HepG2 (cell line): ENCODE measurements around the gene MED12L. TPM values are rescaled to one million over a fixed set of nuclear protein-coding genes. Genes with fewer than 3 reads are reported as not detected.

Source experiments
- ATAC-seq: fragments of 200-7000 bp; cut with Tn5 transposase; 3 replicates; pipeline ENCODE4 v1.9.1; 2020; ENCODE audit warnings: mild to moderate bottlenecking, moderate library complexity
- BruUV-seq: library from RNA; stranded (reverse); fragments of 400-500 nt; replicated peaks from 2 replicates; lab custom pipeline; 2021; lab: Mats Ljungman, UMichigan
- CTCF ChIA-PET: fragments of 300-600 bp; formaldehyde crosslinking; extraction: SDS; loops from one replicate; lab custom pipeline; 2021; ENCODE audit warnings: low total read pairs, inconsistent platforms, low intra/inter-chr PET ratio; lab: Yijun Ruan, JAX
- POLR2A ChIA-PET: fragments of 350-600 bp; sonication (Branson Sonifier 250); formaldehyde crosslinking; loops from one replicate; lab custom pipeline; 2020; ENCODE audit warnings: antibody characterized with exemption, inconsistent platforms; lab: Yijun Ruan, JAX
- DNase-seq: peaks from one replicate; pipeline ENCODE4 v3.0.0-alpha.2; 2015; ENCODE audit warnings: low spot score
- FAIRE-seq: peaks from 3 replicates; lab custom pipeline; 2011; peaks lifted over from hg19 to GRCh38; lab: Jason Lieb, UNC
- H2AFZ ChIP-seq: one replicate; pipeline ENCODE4 v1.6.1; 2011; ENCODE audit warnings: low read length, inconsistent platforms
- H3K27ac ChIP-seq: fragments of 300-600 bp; 3 replicates; pipeline ENCODE4 v1.8.0; 2011; ENCODE audit warnings: mixed run types, mild to moderate bottlenecking, mixed read lengths, low read length, inconsistent platforms; ENCODE audit not compliant: insufficient read depth; ENCODE audit errors: extremely low read length
- H3K27me3 ChIP-seq, 2 experiments: fragments of 200-600 bp in 1 of 2; 2 replicates in 1 of 2; 3 replicates in 1 of 2; pipeline versions ENCODE4 v1.6.0 to v1.8.0; 2011; ENCODE audit warnings: low read length in 2 of 2, mild to moderate bottlenecking in 2 of 2, moderate library complexity in 2 of 2, inconsistent platforms in 1 of 2; ENCODE audit not compliant: insufficient read depth in 2 of 2, control insufficient read depth in 1 of 2
- H3K36me3 ChIP-seq, 2 experiments: fragments of 200-600 bp in 1 of 2; replicated peaks in 1 of 2; 2 replicates in 1 of 2; 3 replicates in 1 of 2; pipeline versions ENCODE4 v1.5.1 to v1.8.0; 2011; ENCODE audit warnings: low read length in 2 of 2, inconsistent platforms in 1 of 2; ENCODE audit not compliant: insufficient read depth in 2 of 2, control insufficient read depth in 1 of 2
- H3K4me1 ChIP-seq: 2 replicates; pipeline ENCODE4 v1.5.1; 2012; ENCODE audit warnings: low read length, inconsistent platforms; ENCODE audit not compliant: insufficient read depth
- H3K4me2 ChIP-seq: 2 replicates; pipeline ENCODE4 v1.6.0; 2011; ENCODE audit warnings: low read depth, low read length, inconsistent platforms
- H3K4me3 ChIP-seq, 3 experiments: fragments of 200-600 bp in 1 of 3; sonication (generic), shearing (Covaris generic) in 1 of 3; replicated peaks in 1 of 3; 2 replicates each; pipeline ENCODE4 v1.5.1; 2011 to 2016; ENCODE audit warnings: low read length in 3 of 3, inconsistent platforms in 2 of 3, low read depth in 2 of 3, mild to moderate bottlenecking in 2 of 3, control low read depth in 1 of 3, mixed read lengths in 1 of 3; ENCODE audit not compliant: insufficient read depth in 1 of 3
- H3K79me2 ChIP-seq: one replicate; pipeline ENCODE4 v1.6.1; 2011; ENCODE audit warnings: low read length, inconsistent platforms; ENCODE audit not compliant: insufficient read depth
- H3K9ac ChIP-seq: 2 replicates; pipeline ENCODE4 v1.6.0; 2011; ENCODE audit warnings: mild to moderate bottlenecking, low read depth, low read length, inconsistent platforms; ENCODE audit not compliant: insufficient read depth
- H3K9me3 ChIP-seq: 2 replicates; pipeline ENCODE4 v1.5.1; 2012; ENCODE audit warnings: mild to moderate bottlenecking, low read length
- H4K20me1 ChIP-seq: 2 replicates; pipeline ENCODE4 v1.6.0; 2011; ENCODE audit warnings: inconsistent platforms, mild to moderate bottlenecking, low read length, moderate library complexity; ENCODE audit not compliant: insufficient read depth
- BRD4 ChIP-seq: sonication (generic); formaldehyde crosslinking; IDR thresholded peaks from 2 replicates; pipeline ENCODE4 v1.4.0; 2020; ENCODE audit warnings: missing genetic modification reagents
- ELF1 ChIP-seq: sonication (generic); formaldehyde crosslinking; IDR thresholded peaks from 2 replicates; pipeline ENCODE4 v1.4.0; 2020; ENCODE audit warnings: missing genetic modification reagents
- NKX3-1 ChIP-seq: sonication (generic); formaldehyde crosslinking; IDR thresholded peaks from 2 replicates; pipeline ENCODE4 v1.5.0; 2020; ENCODE audit warnings: missing genetic modification reagents
- ONECUT2 ChIP-seq: sonication (generic); formaldehyde crosslinking; IDR thresholded peaks from 2 replicates; pipeline ENCODE4 v1.4.0; 2020; ENCODE audit warnings: missing genetic modification reagents
- SAFB2 ChIP-seq: sonication (generic); formaldehyde crosslinking; IDR thresholded peaks from 2 replicates; pipeline ENCODE4 v1.5.1; 2020; ENCODE audit warnings: missing genetic modification reagents, low read depth, mild to moderate bottlenecking, borderline replicate concordance
- ZNF577 ChIP-seq: sonication (generic); formaldehyde crosslinking; IDR thresholded peaks from 2 replicates; pipeline ENCODE4 v1.4.0; 2020; ENCODE audit warnings: mild to moderate bottlenecking, low read depth, missing genetic modification reagents, borderline replicate concordance
- WGBS: methylation state at CpG from one replicate; pipeline ENCODE4 v1.1.6; 2017; ENCODE audit warnings: low lambda C conversion rate; 5-methylcytosine and 5-hydroxymethylcytosine counted together
- in situ Hi-C: cut with HindIII; loops from 2 replicates; pipeline ENCODE4 v1.10.0; 2017; ENCODE audit warnings: low pct_unique_long_range_greater_than_20kb; ENCODE audit not compliant: extremely low pct_ligation_motif_present
- intact Hi-C: fragments of 100-400 bp; cut with micrococcal nuclease; formaldehyde crosslinking; loops from one replicate; pipeline ENCODE4 v1.10.0; 2022; ENCODE audit not compliant: unreplicated experiment
- polyA plus RNA-seq, 8 experiments: library from polyadenylated mRNA; depleted of rRNA in 3 of 8; stranded (reverse) in 7 of 8; unstranded in 1 of 8; fragments of >200 nt; fragmentation: Illumina TruSeq in 4 of 8; extraction: Trizol in 4 of 8; gene quantifications; 2 replicates each; pipeline versions ENCODE4 v1.2.1 to v1.2.3, GENCODE V29; 2011 to 2016; ENCODE audit warnings: low read depth in 4 of 8, missing spikeins in 1 of 8, mixed read lengths in 1 of 8; ENCODE audit not compliant: insufficient read depth in 1 of 8
- total RNA-seq, 5 experiments: library from RNA; depleted of rRNA; stranded (reverse); fragments of >200 nt; fragmentation: Illumina TruSeq; extraction: Trizol; gene quantifications; 2 replicates each; pipeline ENCODE4 v1.2.3, GENCODE V29; 2016; ENCODE audit warnings: low read depth in 1 of 5
- TF ChIP-seq, protein P1 (sequence below): sonication (generic); formaldehyde crosslinking; IDR thresholded peaks from 2 replicates; pipeline ENCODE4 v1.4.0; 2020; ENCODE audit warnings: missing genetic modification reagents, borderline replicate concordance
- TF ChIP-seq, protein P2 (sequence below), 2 experiments: sonication (generic) in 1 of 2; formaldehyde crosslinking in 1 of 2; IDR thresholded peaks; 2 replicates each; pipeline versions ENCODE4 v1.6.1 to v1.9.0; 2014 to 2022; ENCODE audit warnings: antibody characterized with exemption in 1 of 2, borderline replicate concordance in 1 of 2, inconsistent platforms in 1 of 2, low read depth in 1 of 2, missing genetic modification reagents in 1 of 2
- TF ChIP-seq, protein P3 (sequence below): sonication (generic); formaldehyde crosslinking; IDR thresholded peaks from 2 replicates; pipeline ENCODE4 v1.8.0; 2022; ENCODE audit warnings: mild to moderate bottlenecking, missing genetic modification reagents; ENCODE audit not compliant: insufficient replicate concordance
- TF ChIP-seq, protein P4 (sequence below): sonication (generic); formaldehyde crosslinking; IDR thresholded peaks from 2 replicates; pipeline ENCODE4 v1.4.0; 2020; ENCODE audit warnings: mild to moderate bottlenecking, low read depth, missing genetic modification reagents

MED12L gene
- total and polyA plus RNA-seq, 2 of the 13 experiments (the other 11 are each of a cell fraction or from before 2014, with no cell fraction given) = 0.07 to 0.64 TPM

DNA sequence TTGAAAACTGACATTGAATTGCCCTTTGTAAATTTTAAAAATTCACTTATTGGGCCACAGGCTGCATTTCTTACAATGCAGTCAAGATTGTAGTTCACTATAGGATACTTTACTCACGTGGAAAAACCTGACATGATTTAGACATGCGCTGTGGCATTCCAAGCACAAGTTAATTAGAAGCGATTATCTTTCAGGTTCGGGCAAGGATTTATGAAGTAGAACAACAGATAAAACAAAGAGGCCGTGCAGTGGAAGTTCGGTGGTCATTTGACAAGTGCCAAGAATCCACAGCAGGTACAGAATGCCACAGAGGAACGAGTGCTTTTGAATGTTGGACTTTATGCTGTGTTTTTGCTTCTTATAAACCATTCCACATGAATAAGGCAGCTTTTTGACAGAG, 79.8 kb downstream of the MED12L start:
- H3K27me3 ChIP-seq = 0 out of 5 replicates have a peak, but pooled peaks cover 0 to 1% of the 10 kb centered on the region in 2 experiments
- peaks cover 13% of the 10 kb centered on the region for H3K4me1 ChIP-seq
- intact Hi-C loops (loop anchor here (5.0 kb wide), 2 partner anchors 47 to 752 kb away; no protein-coding TSS in a partner anchor), in situ Hi-C loops (loop anchor here (5.0 kb wide), 1 partner anchor 117 kb away; no protein-coding TSS in a partner anchor)
- FAIRE-seq = no peak
- POLR2A ChIA-PET = no interaction called here
- no peaks in the 10 kb centered on the region for H3K36me3 ChIP-seq
- no peak overlapping the region for H3K4me2 ChIP-seq
- BruUV-seq = no TSS peak
- H3K27ac ChIP-seq = no peak overlapping the region
- no peak overlapping the region for H2AFZ ChIP-seq
- DNase-seq = no peak
- H3K9ac ChIP-seq = no peak overlapping the region
- H3K79me2 ChIP-seq = no peaks in the 10 kb centered on the region
- WGBS = 50% methylated on average over 7 of the region's 7 CpGs
- CTCF ChIA-PET = interaction anchor here (6.1 kb wide), 1 partner anchor 117 kb away, joined by 130 read pairs; no protein-coding TSS in a partner anchor
- H4K20me1 ChIP-seq = no peaks in the 10 kb centered on the region
- ATAC-seq = no peak
- no peak for TF ChIP-seq ELF1 (CRISPR knock-in tag)
- TF ChIP-seq SAFB2 (CRISPR knock-in tag) = no peak
- TF ChIP-seq BRD4 = no peak
- TF ChIP-seq, protein P1, sequence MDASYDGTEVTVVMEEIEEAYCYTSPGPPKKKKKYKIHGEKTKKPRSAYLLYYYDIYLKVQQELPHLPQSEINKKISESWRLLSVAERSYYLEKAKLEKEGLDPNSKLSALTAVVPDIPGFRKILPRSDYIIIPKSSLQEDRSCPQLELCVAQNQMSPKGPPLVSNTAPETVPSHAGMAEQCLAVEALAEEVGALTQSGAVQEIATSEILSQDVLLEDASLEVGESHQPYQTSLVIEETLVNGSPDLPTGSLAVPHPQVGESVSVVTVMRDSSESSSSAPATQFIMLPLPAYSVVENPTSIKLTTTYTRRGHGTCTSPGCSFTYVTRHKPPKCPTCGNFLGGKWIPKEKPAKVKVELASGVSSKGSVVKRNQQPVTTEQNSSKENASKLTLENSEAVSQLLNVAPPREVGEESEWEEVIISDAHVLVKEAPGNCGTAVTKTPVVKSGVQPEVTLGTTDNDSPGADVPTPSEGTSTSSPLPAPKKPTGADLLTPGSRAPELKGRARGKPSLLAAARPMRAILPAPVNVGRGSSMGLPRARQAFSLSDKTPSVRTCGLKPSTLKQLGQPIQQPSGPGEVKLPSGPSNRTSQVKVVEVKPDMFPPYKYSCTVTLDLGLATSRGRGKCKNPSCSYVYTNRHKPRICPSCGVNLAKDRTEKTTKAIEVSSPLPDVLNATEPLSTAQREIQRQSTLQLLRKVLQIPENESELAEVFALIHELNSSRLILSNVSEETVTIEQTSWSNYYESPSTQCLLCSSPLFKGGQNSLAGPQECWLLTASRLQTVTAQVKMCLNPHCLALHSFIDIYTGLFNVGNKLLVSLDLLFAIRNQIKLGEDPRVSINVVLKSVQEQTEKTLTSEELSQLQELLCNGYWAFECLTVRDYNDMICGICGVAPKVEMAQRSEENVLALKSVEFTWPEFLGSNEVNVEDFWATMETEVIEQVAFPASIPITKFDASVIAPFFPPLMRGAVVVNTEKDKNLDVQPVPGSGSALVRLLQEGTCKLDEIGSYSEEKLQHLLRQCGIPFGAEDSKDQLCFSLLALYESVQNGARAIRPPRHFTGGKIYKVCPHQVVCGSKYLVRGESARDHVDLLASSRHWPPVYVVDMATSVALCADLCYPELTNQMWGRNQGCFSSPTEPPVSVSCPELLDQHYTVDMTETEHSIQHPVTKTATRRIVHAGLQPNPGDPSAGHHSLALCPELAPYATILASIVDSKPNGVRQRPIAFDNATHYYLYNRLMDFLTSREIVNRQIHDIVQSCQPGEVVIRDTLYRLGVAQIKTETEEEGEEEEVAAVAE (CRISPR knock-in tag) = no peak
- TF ChIP-seq, protein P2, sequence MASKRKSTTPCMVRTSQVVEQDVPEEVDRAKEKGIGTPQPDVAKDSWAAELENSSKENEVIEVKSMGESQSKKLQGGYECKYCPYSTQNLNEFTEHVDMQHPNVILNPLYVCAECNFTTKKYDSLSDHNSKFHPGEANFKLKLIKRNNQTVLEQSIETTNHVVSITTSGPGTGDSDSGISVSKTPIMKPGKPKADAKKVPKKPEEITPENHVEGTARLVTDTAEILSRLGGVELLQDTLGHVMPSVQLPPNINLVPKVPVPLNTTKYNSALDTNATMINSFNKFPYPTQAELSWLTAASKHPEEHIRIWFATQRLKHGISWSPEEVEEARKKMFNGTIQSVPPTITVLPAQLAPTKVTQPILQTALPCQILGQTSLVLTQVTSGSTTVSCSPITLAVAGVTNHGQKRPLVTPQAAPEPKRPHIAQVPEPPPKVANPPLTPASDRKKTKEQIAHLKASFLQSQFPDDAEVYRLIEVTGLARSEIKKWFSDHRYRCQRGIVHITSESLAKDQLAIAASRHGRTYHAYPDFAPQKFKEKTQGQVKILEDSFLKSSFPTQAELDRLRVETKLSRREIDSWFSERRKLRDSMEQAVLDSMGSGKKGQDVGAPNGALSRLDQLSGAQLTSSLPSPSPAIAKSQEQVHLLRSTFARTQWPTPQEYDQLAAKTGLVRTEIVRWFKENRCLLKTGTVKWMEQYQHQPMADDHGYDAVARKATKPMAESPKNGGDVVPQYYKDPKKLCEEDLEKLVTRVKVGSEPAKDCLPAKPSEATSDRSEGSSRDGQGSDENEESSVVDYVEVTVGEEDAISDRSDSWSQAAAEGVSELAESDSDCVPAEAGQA (IDR thresholded peaks at IDR 0.05; ENCODE audit: low read depth) = no peak
- TF ChIP-seq, protein P2 (CRISPR knock-in tag; IDR thresholded peaks at IDR 0.05; ENCODE audit: borderline replicate concordance) = no peak
- no peak for TF ChIP-seq NKX3-1 (CRISPR knock-in tag)
- TF ChIP-seq, protein P3, sequence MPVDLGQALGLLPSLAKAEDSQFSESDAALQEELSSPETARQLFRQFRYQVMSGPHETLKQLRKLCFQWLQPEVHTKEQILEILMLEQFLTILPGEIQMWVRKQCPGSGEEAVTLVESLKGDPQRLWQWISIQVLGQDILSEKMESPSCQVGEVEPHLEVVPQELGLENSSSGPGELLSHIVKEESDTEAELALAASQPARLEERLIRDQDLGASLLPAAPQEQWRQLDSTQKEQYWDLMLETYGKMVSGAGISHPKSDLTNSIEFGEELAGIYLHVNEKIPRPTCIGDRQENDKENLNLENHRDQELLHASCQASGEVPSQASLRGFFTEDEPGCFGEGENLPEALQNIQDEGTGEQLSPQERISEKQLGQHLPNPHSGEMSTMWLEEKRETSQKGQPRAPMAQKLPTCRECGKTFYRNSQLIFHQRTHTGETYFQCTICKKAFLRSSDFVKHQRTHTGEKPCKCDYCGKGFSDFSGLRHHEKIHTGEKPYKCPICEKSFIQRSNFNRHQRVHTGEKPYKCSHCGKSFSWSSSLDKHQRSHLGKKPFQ (CRISPR knock-in tag) = no peak
- TF ChIP-seq ONECUT2 = no peak
- no peak for TF ChIP-seq ZNF577 (CRISPR knock-in tag)
- TF ChIP-seq, protein P4, sequence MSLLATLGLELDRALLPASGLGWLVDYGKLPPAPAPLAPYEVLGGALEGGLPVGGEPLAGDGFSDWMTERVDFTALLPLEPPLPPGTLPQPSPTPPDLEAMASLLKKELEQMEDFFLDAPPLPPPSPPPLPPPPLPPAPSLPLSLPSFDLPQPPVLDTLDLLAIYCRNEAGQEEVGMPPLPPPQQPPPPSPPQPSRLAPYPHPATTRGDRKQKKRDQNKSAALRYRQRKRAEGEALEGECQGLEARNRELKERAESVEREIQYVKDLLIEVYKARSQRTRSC (CRISPR knock-in tag) = no peak
- no peaks in the 10 kb centered on the region for H3K9me3 ChIP-seq
- H3K4me3 ChIP-seq = no peak overlapping the region
